PC-9 (cell line): ENCODE results near the gene CIAO3.

Experiments
- CTCF ChIP-seq: fragments of 200-600 bp; sonication (generic); conservative IDR thresholded peaks from 2 replicates; pipeline ENCODE4 v1.6.1; 2017; ENCODE audit warnings: mixed run types, antibody characterized with exemption, mild to moderate bottlenecking, moderate library complexity
- EZH2 ChIP-seq: fragments of 200-600 bp; sonication (generic); IDR thresholded peaks from 2 replicates; pipeline ENCODE4 v1.8.0; 2017; ENCODE audit warnings: antibody characterized with exemption, low read depth

- TF ChIP-seq CTCF (no peak), EZH2 (no peak)
Observed at GRCh38 chr16:686459-687260, 54.1 kb downstream of the CIAO3 start.
